Measurements from ENCODE around the gene TRA2B.
A peak's percentile ranks its signal among the peaks of the same experiment; 100 is the strongest.

Gene TRA2B

GRCh38 chr3:185930393-185931107, 7.3 kb downstream of the TRA2B start:
- Histone ChIP-seq H3K36me3 (ENCODE audit: control insufficient read depth in 1 of 2, insufficient read depth in 2 of 2, low read length in 2 of 2) (peaks cover 2 to 7% of the 10 kb centered on the region in 2 experiments), H4K8ac (ENCODE audit: low read depth, low read length) (no peak overlapping the region), H4K91ac (ENCODE audit: low read depth, low read length) (no peak overlapping the region), H2BK12ac (ENCODE audit: low read length) (no peak overlapping the region), H3K27me3 (ENCODE audit: insufficient read depth, low read length) (no peaks in the 10 kb centered on the region), H3K27ac (ENCODE audit: low read depth, low read length) (no peak overlapping the region), H3K4ac (ENCODE audit: low read depth, low read length) (peak overlapping the region; percentile 86), H3K23ac (ENCODE audit: low read length) (no peak overlapping the region), H3K18ac (ENCODE audit: low read length) (no peak overlapping the region), H4K12ac (ENCODE audit: low read depth, low read length) (no peak overlapping the region), H3K9ac (ENCODE audit: low read length) (no peak overlapping the region), H3K14ac (ENCODE audit: low read length) (no peak overlapping the region), H2AFZ (ENCODE audit: insufficient read depth, low read length, poor library complexity) (no peak overlapping the region), H3K4me2 (ENCODE audit: low read length) (no peak overlapping the region), H2BK5ac (ENCODE audit: low read depth, low read length, poor library complexity) (no peak overlapping the region), H3K4me1 (ENCODE audit: control insufficient read depth in 1 of 2, insufficient read depth in 2 of 2, low read length in 2 of 2) (peaks cover 2 to 6% of the 10 kb centered on the region in 2 experiments), H3K79me2 (ENCODE audit: control insufficient read depth, insufficient read depth, low read length, poor library complexity) (peaks cover 9% of the 10 kb centered on the region), H2BK120ac (ENCODE audit: insufficient read depth, low read length, poor library complexity) (no peak overlapping the region), H3K79me1 (ENCODE audit: low read length) (no peaks in the 10 kb centered on the region), H2AK5ac (ENCODE audit: low read length) (no peak overlapping the region), H3K4me3 (ENCODE audit: low read depth, low read length) (no peak overlapping the region), H3K9me3 (ENCODE audit: insufficient read depth, low read depth, low read length) (no peaks in the 10 kb centered on the region)
- WGBS (ENCODE audit: extremely low coverage, insufficient coverage, insufficient read length) = no CpG with 5 or more reads among the region's 3 CpGs
- DNase-seq = no peak

- peak overlapping the region; percentile 64 for H3K4ac ChIP-seq (ENCODE audit: low read depth, low read length)
- H3K4me3 ChIP-seq (ENCODE audit: low read depth, low read length) = no peak overlapping the region
- H3K4me2 ChIP-seq (ENCODE audit: low read length) = peak overlapping the region; percentile 11
- no peak overlapping the region for H2AK5ac ChIP-seq (ENCODE audit: low read length)
- DNase-seq = peak in 1 of 2 donors; percentile 49
- no peaks in the 10 kb centered on the region for H3K27me3 ChIP-seq (ENCODE audit: insufficient read depth, low read length)
- no peak overlapping the region for H2BK12ac ChIP-seq (ENCODE audit: low read length)
- no CpG with 5 or more reads among the region's 3 CpGs for WGBS (ENCODE audit: extremely low coverage, insufficient coverage, insufficient read length)
- H2AFZ ChIP-seq (ENCODE audit: insufficient read depth, low read length, poor library complexity) = no peak overlapping the region
- H3K79me1 ChIP-seq (ENCODE audit: low read length) = no peaks in the 10 kb centered on the region
- no peak overlapping the region for H4K91ac ChIP-seq (ENCODE audit: low read depth, low read length)
- peaks cover 10% of the 10 kb centered on the region for H3K79me2 ChIP-seq (ENCODE audit: control insufficient read depth, insufficient read depth, low read length, poor library complexity)
- H3K27ac ChIP-seq (ENCODE audit: low read depth, low read length) = no peak overlapping the region
- H2BK5ac ChIP-seq (ENCODE audit: low read depth, low read length, poor library complexity) = no peak overlapping the region
- no peak overlapping the region for H3K14ac ChIP-seq (ENCODE audit: low read length)
- H4K12ac ChIP-seq (ENCODE audit: low read depth, low read length) = no peak overlapping the region
- peaks cover 2 to 6% of the 10 kb centered on the region in 2 experiments for H3K4me1 ChIP-seq (ENCODE audit: control insufficient read depth in 1 of 2, insufficient read depth in 2 of 2, low read length in 2 of 2)
- H3K9me3 ChIP-seq (ENCODE audit: insufficient read depth, low read depth, low read length) = no peaks in the 10 kb centered on the region
- H3K23ac ChIP-seq (ENCODE audit: low read length) = no peak overlapping the region
- H3K9ac ChIP-seq (ENCODE audit: low read length) = no peak overlapping the region
- H3K36me3 ChIP-seq (ENCODE audit: control insufficient read depth in 1 of 2, insufficient read depth in 2 of 2, low read length in 2 of 2) = peaks cover 7 to 13% of the 10 kb centered on the region in 2 experiments
- H3K18ac ChIP-seq (ENCODE audit: low read length) = no peak overlapping the region
- H4K8ac ChIP-seq (ENCODE audit: low read depth, low read length) = no peak overlapping the region
- H2BK120ac ChIP-seq (ENCODE audit: insufficient read depth, low read length, poor library complexity) = no peak overlapping the region
Observed at GRCh38 chr3:185929192-185930151, 8.3 kb downstream of the TRA2B start.

GRCh38 chr3:185928496-185928895, 9.3 kb downstream of the TRA2B start:
- no peak overlapping the region for H2BK120ac ChIP-seq (ENCODE audit: insufficient read depth, low read length, poor library complexity)
- no peak overlapping the region for H3K27ac ChIP-seq (ENCODE audit: low read depth, low read length)
- H3K18ac ChIP-seq (ENCODE audit: low read length) = no peak overlapping the region
- no CpG with 5 or more reads among the region's 1 CpG for WGBS (ENCODE audit: extremely low coverage, insufficient coverage, insufficient read length)
- peaks cover 2 to 6% of the 10 kb centered on the region in 2 experiments for H3K4me1 ChIP-seq (ENCODE audit: control insufficient read depth in 1 of 2, insufficient read depth in 2 of 2, low read length in 2 of 2)
- no peak overlapping the region for H3K4me2 ChIP-seq (ENCODE audit: low read length)
- H4K8ac ChIP-seq (ENCODE audit: low read depth, low read length) = no peak overlapping the region
- no peaks in the 10 kb centered on the region for H3K9me3 ChIP-seq (ENCODE audit: insufficient read depth, low read depth, low read length)
- H3K14ac ChIP-seq (ENCODE audit: low read length) = no peak overlapping the region
- no peak for DNase-seq
- no peak overlapping the region for H2BK12ac ChIP-seq (ENCODE audit: low read length)
- no peak overlapping the region for H2AFZ ChIP-seq (ENCODE audit: insufficient read depth, low read length, poor library complexity)
- H3K23ac ChIP-seq (ENCODE audit: low read length) = no peak overlapping the region
- no peak overlapping the region for H2BK5ac ChIP-seq (ENCODE audit: low read depth, low read length, poor library complexity)
- no peak overlapping the region for H3K9ac ChIP-seq (ENCODE audit: low read length)
- H3K79me1 ChIP-seq (ENCODE audit: low read length) = no peaks in the 10 kb centered on the region
- H2AK5ac ChIP-seq (ENCODE audit: low read length) = no peak overlapping the region
- H3K79me2 ChIP-seq (ENCODE audit: control insufficient read depth, insufficient read depth, low read length, poor library complexity) = peaks cover 10% of the 10 kb centered on the region
- no peaks in the 10 kb centered on the region for H3K27me3 ChIP-seq (ENCODE audit: insufficient read depth, low read length)
- no peak overlapping the region for H4K91ac ChIP-seq (ENCODE audit: low read depth, low read length)
- H3K36me3 ChIP-seq (ENCODE audit: control insufficient read depth in 1 of 2, insufficient read depth in 2 of 2, low read length in 2 of 2) = peaks cover 9 to 20% of the 10 kb centered on the region in 2 experiments
- H3K4me3 ChIP-seq (ENCODE audit: low read depth, low read length) = no peak overlapping the region
- H3K4ac ChIP-seq (ENCODE audit: low read depth, low read length) = peak overlapping the region; percentile 90
- no peak overlapping the region for H4K12ac ChIP-seq (ENCODE audit: low read depth, low read length)

- no peak overlapping the region for H2BK12ac ChIP-seq (ENCODE audit: low read length)
- H2AK5ac ChIP-seq (ENCODE audit: low read length) = no peak overlapping the region
- H3K79me2 ChIP-seq (ENCODE audit: control insufficient read depth, insufficient read depth, low read length, poor library complexity) = peaks cover 10% of the 10 kb centered on the region
- H2BK120ac ChIP-seq (ENCODE audit: insufficient read depth, low read length, poor library complexity) = no peak overlapping the region
- H3K27ac ChIP-seq (ENCODE audit: low read depth, low read length) = no peak overlapping the region
- no peak overlapping the region for H3K23ac ChIP-seq (ENCODE audit: low read length)
- no CpG with 5 or more reads among the region's 1 CpG for WGBS (ENCODE audit: extremely low coverage, insufficient coverage, insufficient read length)
- peak in 1 of 2 donors; percentile 71 for DNase-seq
- peak overlapping the region; percentile 93 for H3K4ac ChIP-seq (ENCODE audit: low read depth, low read length)
- no peak overlapping the region for H2BK5ac ChIP-seq (ENCODE audit: low read depth, low read length, poor library complexity)
- no peak overlapping the region for H3K9ac ChIP-seq (ENCODE audit: low read length)
- no peak overlapping the region for H4K12ac ChIP-seq (ENCODE audit: low read depth, low read length)
- H3K18ac ChIP-seq (ENCODE audit: low read length) = no peak overlapping the region
- no peak overlapping the region for H2AFZ ChIP-seq (ENCODE audit: insufficient read depth, low read length, poor library complexity)
- no peaks in the 10 kb centered on the region for H3K9me3 ChIP-seq (ENCODE audit: insufficient read depth, low read depth, low read length)
- peaks cover 2 to 6% of the 10 kb centered on the region in 2 experiments for H3K4me1 ChIP-seq (ENCODE audit: control insufficient read depth in 1 of 2, insufficient read depth in 2 of 2, low read length in 2 of 2)
- no peaks in the 10 kb centered on the region for H3K27me3 ChIP-seq (ENCODE audit: insufficient read depth, low read length)
- H3K14ac ChIP-seq (ENCODE audit: low read length) = no peak overlapping the region
- no peaks in the 10 kb centered on the region for H3K79me1 ChIP-seq (ENCODE audit: low read length)
- no peak overlapping the region for H3K4me2 ChIP-seq (ENCODE audit: low read length)
- no peak overlapping the region for H4K8ac ChIP-seq (ENCODE audit: low read depth, low read length)
- H3K4me3 ChIP-seq (ENCODE audit: low read depth, low read length) = no peak overlapping the region
- H4K91ac ChIP-seq (ENCODE audit: low read depth, low read length) = no peak overlapping the region
- peaks cover 13 to 27% of the 10 kb centered on the region in 2 experiments for H3K36me3 ChIP-seq (ENCODE audit: control insufficient read depth in 1 of 2, insufficient read depth in 2 of 2, low read length in 2 of 2)
Observed at GRCh38 chr3:185927501-185928200, 10.2 kb downstream of the TRA2B start.
